ENCODE data around the gene MCHR1. TPM values are rescaled to one million over a fixed set of nuclear protein-coding genes. Genes with fewer than 3 reads are reported as not detected.
"Not testable (repeated sequence)": the region's sequence is repeated elsewhere in the genome, so short reads cannot be mapped to it uniquely, and the experiment has no call there.

MCHR1 gene
- total RNA-seq, 1 donor from 2014 or later: 0.19 TPM

DNA sequence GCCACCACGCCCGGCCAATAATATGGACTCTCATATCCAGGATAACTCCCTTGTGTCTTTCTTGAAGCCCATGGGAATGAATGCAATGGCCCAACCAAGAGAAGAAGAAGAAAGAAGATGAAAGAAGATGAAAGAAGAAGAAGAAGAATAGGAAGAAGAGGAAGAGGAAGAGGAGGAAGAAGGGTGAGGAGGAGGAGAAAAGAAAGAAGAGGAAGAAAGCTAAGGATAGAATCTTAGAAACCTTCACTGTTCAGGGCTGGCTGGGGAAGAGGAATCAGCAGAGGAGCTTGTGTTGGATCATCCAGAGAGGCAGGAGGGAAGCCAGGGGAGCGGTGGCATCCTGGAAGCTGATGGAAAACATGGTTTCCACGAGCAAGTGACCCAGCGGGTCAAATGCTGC lies 28.9 kb downstream of the MCHR1 start:
- no peak overlapping the region for H3K4me3 Mint-ChIP-seq (ENCODE audit: low read depth)
- H3K36me3 Mint-ChIP-seq (ENCODE audit: insufficient read depth): no peaks in the 10 kb centered on the region
- H3K27me3 Mint-ChIP-seq: peaks cover 3% of the 10 kb centered on the region
- H3K9me3 Mint-ChIP-seq (ENCODE audit: low read depth): peaks cover 3% of the 10 kb centered on the region
- H3K27ac Mint-ChIP-seq: no peak overlapping the region
- no peak for DNase-seq (ENCODE audit: low spot score, unreplicated experiment)
- TF ChIP-seq, protein P1, sequence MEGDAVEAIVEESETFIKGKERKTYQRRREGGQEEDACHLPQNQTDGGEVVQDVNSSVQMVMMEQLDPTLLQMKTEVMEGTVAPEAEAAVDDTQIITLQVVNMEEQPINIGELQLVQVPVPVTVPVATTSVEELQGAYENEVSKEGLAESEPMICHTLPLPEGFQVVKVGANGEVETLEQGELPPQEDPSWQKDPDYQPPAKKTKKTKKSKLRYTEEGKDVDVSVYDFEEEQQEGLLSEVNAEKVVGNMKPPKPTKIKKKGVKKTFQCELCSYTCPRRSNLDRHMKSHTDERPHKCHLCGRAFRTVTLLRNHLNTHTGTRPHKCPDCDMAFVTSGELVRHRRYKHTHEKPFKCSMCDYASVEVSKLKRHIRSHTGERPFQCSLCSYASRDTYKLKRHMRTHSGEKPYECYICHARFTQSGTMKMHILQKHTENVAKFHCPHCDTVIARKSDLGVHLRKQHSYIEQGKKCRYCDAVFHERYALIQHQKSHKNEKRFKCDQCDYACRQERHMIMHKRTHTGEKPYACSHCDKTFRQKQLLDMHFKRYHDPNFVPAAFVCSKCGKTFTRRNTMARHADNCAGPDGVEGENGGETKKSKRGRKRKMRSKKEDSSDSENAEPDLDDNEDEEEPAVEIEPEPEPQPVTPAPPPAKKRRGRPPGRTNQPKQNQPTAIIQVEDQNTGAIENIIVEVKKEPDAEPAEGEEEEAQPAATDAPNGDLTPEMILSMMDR (IDR thresholded peaks at IDR 0.05; ENCODE audit: unreplicated experiment): no peak
- peaks cover 7% of the 10 kb centered on the region for H3K4me1 Mint-ChIP-seq (ENCODE audit: low read depth)

DNA sequence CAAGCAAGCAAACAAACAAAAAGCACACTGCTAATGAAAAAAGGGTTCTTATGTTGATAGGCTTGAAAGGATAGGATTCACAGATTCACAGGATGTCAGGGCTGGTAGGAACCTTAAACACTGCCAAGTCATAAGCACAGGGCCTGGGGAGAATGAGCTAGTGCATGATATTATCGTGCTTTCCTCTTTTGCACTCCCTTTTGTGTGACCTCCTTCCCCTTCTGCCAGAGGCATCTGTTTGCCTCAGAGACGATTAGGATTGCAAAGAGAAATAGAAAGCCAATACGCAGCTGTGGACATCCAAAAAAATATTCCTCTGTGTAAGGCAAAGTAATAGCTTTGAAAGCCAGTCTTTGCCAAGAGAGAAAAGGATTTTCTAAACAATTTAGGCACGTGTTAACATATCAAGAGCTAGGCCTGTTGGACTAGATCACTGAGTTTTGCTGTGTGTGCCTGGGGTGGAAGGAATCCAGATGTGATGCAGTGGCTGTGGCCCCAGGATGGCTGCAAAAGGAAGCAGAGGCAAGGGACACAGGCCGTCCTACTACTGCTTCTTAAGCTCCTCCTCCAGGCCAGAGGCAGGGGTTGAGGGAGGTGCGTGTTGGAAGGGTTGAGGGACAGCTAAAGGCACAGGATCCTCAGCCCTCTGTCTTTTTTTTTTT lies 30.6 kb downstream of the MCHR1 start:
- no peak overlapping the region for H3K4me3 Mint-ChIP-seq (ENCODE audit: low read depth)
- H3K4me1 Mint-ChIP-seq (ENCODE audit: low read depth): peaks cover 14% of the 10 kb centered on the region
- H3K9me3 Mint-ChIP-seq (ENCODE audit: low read depth): peaks cover 3% of the 10 kb centered on the region
- no peaks in the 10 kb centered on the region for H3K36me3 Mint-ChIP-seq (ENCODE audit: insufficient read depth)
- DNase-seq (ENCODE audit: low spot score, unreplicated experiment): no peak
- H3K27ac Mint-ChIP-seq: peak overlapping the region; percentile 46
- TF ChIP-seq, protein P1 (IDR thresholded peaks at IDR 0.05; ENCODE audit: unreplicated experiment): no peak
- peaks cover 6% of the 10 kb centered on the region for H3K27me3 Mint-ChIP-seq

DNA sequence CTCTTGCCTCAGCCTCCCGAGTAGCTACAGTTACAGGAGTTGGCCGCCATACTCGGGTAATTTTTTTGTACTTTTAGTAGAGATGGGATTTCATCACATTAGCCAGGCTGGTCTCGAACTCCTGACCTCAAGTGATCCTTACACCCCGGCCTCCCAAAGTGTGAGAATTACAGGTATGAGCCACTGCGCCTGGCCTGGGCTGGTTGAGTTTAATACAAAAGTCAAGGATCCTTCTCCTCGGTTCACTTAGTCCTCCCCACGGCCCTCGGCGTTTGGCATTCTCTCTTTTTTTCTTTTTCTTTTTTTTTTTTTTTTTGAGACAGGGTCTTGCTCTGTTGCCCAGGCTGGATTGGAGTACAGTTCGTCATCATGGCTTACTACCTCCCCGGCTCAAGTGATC lies 33.0 kb downstream of the MCHR1 start:
- Mint-ChIP-seq H3K27ac (no peak overlapping the region), H3K4me1 (ENCODE audit: low read depth) (peaks cover 15% of the 10 kb centered on the region), H3K4me3 (ENCODE audit: low read depth) (no peak overlapping the region), H3K9me3 (ENCODE audit: low read depth) (no peaks in the 10 kb centered on the region), H3K27me3 (peaks cover 6% of the 10 kb centered on the region), H3K36me3 (ENCODE audit: insufficient read depth) (no peaks in the 10 kb centered on the region)
- TF ChIP-seq, protein P1 (IDR thresholded peaks at IDR 0.05; ENCODE audit: unreplicated experiment): no peak
- no peak for DNase-seq (ENCODE audit: low spot score, unreplicated experiment)

DNA sequence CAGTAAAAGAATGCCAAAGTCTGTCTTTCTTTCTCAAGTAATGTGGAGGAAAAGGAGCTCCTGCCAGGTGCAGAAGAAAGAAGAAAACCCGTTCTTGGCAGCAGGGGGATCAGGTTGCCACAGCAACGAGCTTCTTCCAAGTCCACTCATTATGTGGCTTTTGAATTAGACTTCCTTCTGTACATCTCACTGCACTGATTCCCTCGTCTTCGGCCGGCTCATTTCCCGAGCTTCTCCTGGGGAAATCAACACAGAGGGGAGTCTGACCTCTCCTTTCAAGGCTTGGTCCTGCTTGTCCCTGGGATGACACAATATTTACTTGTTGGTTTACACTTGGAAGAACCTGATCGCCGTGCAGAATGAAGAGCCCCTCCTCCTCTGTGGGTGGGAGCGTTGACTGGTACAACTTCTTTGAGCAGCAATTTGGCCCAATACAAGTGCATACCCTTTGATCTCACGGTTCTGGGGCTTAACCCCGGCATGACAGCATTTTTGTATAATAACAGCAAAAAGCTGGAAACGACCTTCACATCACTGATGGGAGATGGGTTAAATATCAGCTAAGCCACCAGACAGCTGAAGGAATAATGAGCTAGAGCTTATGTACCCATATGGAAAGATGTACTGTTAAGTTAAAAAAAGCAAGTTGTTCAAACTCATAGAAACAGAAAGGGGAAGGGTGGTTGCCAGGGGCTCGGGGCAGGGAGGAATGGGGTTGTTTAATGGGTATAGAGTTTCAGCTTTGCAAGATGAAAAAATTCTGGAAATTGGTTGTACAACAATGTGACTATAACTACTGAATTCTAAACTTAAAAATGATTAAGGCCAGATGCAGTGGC lies 35.4 kb downstream of the MCHR1 start:
- Mint-ChIP-seq H3K4me1 (ENCODE audit: low read depth) (peaks cover 15% of the 10 kb centered on the region), H3K9me3 (ENCODE audit: low read depth) (no peaks in the 10 kb centered on the region), H3K36me3 (ENCODE audit: insufficient read depth) (no peaks in the 10 kb centered on the region), H3K27ac (peak overlapping the region; percentile 76), H3K27me3 (peaks cover 6% of the 10 kb centered on the region), H3K4me3 (ENCODE audit: low read depth) (peak overlapping the region; percentile 23)
- TF ChIP-seq, protein P1 (IDR thresholded peaks at IDR 0.05; ENCODE audit: unreplicated experiment): no peak
- no peak for DNase-seq (ENCODE audit: low spot score, unreplicated experiment)

DNA sequence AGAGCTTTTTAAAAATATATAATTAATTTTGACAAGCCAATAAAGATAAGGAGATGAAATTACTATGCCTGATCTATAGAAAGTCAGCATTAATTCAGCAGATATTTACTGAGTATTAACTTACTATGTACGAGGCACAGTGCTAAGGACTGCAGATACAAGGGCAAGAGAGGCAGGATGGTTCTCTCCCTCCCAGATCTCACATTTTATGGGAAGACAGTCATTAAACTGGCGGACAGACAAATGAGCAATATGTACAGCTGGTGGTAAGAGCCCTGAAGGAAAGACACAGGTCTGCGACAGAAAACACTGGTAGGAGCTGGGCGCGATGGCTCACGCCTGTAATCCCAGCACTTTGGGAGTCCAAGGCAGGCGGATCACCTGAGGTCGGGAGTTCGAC lies 36.8 kb downstream of the MCHR1 start:
- DNase-seq (ENCODE audit: low spot score, unreplicated experiment): no peak
- Mint-ChIP-seq H3K27me3 (peaks cover 6% of the 10 kb centered on the region), H3K4me3 (ENCODE audit: low read depth) (no peak overlapping the region), H3K36me3 (ENCODE audit: insufficient read depth) (no peaks in the 10 kb centered on the region), H3K27ac (peak overlapping the region; percentile 31), H3K9me3 (ENCODE audit: low read depth) (no peaks in the 10 kb centered on the region), H3K4me1 (ENCODE audit: low read depth) (peaks cover 19% of the 10 kb centered on the region)
- TF ChIP-seq, protein P1 (IDR thresholded peaks at IDR 0.05; ENCODE audit: unreplicated experiment): no peak

DNA sequence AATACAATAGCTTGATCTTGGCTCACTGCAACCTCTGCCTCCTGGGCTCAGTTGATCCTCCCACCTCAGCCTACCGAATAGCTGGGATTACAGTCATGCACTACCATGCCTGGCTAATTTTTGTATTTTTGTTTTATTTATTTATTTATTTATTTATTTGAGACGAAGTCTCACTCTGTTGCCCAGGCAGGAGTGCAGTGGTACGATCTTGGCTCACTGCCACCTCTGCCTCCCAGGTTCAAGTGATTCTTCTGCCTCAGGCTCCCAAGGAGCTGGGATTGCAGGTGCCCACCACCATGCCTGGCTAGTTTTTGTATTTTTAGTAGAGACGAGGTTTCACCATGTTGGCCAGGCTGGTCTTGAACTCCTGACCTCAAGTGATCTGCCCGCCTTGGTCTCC lies 38.4 kb downstream of the MCHR1 start:
- H3K4me3 Mint-ChIP-seq (ENCODE audit: low read depth): not testable (repeated sequence)

More for the DNA sequence above, 38.4 kb downstream of the MCHR1 start:
- H3K27ac Mint-ChIP-seq; H3K27me3 Mint-ChIP-seq; DNase-seq (ENCODE audit: low spot score, unreplicated experiment); H3K9me3 Mint-ChIP-seq (ENCODE audit: low read depth); H3K36me3 Mint-ChIP-seq (ENCODE audit: insufficient read depth): not testable (repeated sequence)
- peaks cover 20% of the 10 kb centered on the region for H3K4me1 Mint-ChIP-seq (ENCODE audit: low read depth)

Data from progenitor cell of endocrine pancreas (in vitro differentiated cells).